GM10248 (cell line): ENCODE measurements around the gene GRAMD4.
"Not testable (repeated sequence)": the region's sequence is repeated elsewhere in the genome, so short reads cannot be mapped to it uniquely, and the experiment has no call there.

Experiments
- CTCF ChIA-PET: fragments of 300-600 bp; sonication (Branson Sonifier 250); formaldehyde crosslinking; extraction: SDS; loops from one replicate; lab custom pipeline; 2021; ENCODE audit warnings: antibody characterized with exemption; lab: Yijun Ruan, JAX
- POLR2A ChIA-PET: fragments of 350-650 bp; sonication (Branson Sonifier 250); formaldehyde crosslinking; extraction: SDS; loops from one replicate; lab custom pipeline; 2020; ENCODE audit warnings: antibody characterized with exemption; lab: Yijun Ruan, JAX
- DNase-seq: peaks from one replicate; pipeline ENCODE4 v3.0.0; 2012; ENCODE audit errors: extremely low spot score
- CTCF ChIP-seq: IDR thresholded peaks from 2 replicates; pipeline ENCODE4 v1.5.1; 2012; ENCODE audit warnings: mild to moderate bottlenecking, low read depth; ENCODE audit errors: extremely low read depth, missing control alignments, control extremely low read depth

Gene GRAMD4

GRCh38 chr22:46640293-46641055 is 20.3 kb downstream of the GRAMD4 start:
- CTCF ChIA-PET: no interaction called here
- POLR2A ChIA-PET: no interaction called here
- TF ChIP-seq CTCF: no peak
- DNase-seq: no peak

DNA sequence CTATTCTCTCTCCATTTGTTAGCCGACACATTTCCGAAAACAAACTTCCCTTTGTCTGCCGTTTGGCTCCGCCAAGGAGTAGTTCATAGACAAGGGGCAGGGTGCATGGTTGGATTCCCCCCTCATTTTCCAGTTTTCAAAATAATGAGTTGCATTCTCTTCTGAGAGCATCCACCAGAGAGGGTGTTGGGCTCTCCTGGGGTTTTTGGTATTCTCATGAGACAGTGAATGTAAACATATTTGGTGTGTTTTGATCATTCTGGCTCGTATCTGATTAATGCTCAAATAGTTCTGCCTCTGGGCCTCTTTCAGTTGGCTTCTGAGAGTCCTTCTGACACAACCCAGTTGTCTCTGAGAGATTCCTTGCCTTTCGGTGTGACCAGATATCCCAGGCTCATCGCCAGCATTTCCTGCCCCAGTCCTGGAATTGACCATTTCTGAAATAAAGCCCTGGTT is 21.7 kb downstream of the GRAMD4 start:
- POLR2A ChIA-PET: no interaction called here
- no peak for DNase-seq
- no peak for TF ChIP-seq CTCF
- CTCF ChIA-PET: no interaction called here

DNA sequence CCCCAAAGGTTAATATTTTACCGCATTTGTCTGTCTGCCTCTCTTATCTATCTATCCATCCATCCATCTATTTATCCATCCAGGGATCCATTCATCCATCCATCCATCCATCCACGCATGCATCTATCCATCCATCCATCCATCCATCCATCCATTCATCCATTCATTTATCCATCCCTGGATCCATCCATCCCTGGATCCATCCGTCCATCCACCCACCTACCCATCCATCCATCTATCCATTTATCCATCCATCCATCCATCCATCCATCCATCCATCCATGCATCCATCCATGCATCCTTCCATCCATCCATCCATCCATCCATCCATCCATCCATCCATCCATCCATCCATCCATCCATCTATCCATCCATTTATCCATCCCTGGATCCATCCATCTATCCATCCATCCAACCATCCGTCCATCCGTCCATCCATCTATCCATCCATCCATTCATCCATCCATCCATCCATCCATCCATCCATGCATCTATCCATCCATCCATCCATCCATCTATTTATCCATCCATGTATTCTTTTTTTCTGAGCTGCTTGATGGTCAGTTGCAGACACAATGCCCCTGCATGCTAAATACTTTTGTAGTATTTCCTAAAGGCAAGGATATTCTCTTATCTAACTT is 22.8 kb downstream of the GRAMD4 start:
- CTCF ChIA-PET, POLR2A ChIA-PET, DNase-seq: not testable (repeated sequence)

GRCh38 chr22:46646531-46647215 is 26.5 kb downstream of the GRAMD4 start:
- ChIA-PET CTCF (interaction anchor here (0.6 to 1.5 kb wide), 2 partner anchors 9 to 825 kb away, joined by 3 to 5 read pairs; no protein-coding TSS in a partner anchor), POLR2A (interaction anchor here (0.6 kb wide), 1 partner anchor 122 kb away, joined by 7 read pairs; no protein-coding TSS in a partner anchor)
- no peak for TF ChIP-seq CTCF
- no peak for DNase-seq

DNA sequence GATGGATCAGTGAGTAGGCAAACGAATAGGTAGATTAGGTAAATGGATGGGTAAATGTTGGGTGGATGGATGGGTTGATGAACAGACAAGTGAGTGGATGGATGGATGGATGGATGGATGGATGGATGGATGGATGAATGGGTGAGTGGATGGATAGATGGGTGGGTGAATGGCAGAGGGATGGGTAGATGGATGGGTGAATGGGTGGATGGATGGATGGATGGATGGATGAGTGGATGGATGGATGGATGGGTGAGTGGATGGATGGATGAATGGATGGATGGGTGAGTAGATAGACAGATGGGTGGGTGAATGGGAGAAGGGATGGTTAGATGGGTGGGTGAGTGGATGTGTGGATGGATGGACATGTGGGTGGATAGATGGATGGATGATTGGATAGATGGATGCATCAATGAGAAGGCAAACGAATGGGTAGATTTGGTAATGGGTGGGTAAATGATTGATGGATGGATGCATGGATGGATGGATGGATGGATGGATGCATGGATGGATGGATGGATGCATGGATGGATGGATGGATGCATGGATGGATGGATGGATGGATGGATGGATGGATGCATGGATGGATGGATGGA is 28.1 kb downstream of the GRAMD4 start:
- CTCF ChIA-PET: not testable (repeated sequence)

DNA sequence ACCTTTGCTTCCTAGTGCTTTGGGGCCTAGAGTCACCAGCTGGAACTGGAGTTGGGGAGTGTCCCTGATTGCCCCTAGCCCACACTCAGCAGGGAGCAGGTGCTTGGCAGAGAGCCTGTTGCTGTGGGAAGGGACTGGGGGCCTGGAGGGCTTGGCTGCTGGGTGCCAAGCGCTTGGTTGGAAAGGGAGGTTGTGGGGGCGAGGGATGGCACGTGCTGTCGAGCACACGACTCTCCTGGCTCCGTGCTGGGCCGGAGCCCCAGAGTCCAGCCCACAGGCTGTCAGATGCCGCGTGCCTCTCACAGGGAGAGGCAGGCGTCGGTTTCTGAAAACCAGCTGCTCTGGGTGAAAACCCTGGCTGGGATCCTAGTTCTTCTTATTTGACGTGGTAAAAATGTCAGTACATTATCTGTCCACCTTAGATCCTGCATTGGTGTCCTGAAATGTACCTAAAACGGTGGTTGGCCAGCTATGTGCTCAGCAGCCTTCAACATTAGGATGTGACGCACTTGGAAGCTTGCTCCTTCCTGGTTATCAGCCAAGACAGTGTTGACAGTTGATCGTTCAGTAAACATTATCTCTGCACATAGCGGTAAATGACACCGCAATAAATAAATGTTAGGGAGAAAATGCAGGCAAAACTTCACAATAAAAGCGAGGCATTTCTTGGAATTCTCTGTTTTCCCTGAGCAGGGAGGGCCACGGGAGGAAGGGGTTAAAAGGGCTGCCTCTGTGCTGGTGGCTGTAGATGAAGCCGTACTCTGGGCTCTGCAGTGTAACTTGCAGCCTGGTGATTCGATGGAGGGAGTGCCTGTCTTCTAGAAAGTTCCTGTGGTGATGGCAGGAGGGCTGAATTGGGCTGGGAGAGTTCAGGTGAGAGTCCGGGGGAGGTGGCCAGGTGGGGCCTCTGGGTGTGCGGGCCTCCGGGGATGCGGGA is 29.2 kb downstream of the GRAMD4 start:
- TF ChIP-seq CTCF: no peak
- POLR2A ChIA-PET: no interaction called here
- CTCF ChIA-PET: no interaction called here

More for the DNA sequence above, 28.1 kb downstream of the GRAMD4 start:
- DNase-seq, POLR2A ChIA-PET: not testable (repeated sequence)

More for the DNA sequence above, 29.2 kb downstream of the GRAMD4 start:
- no peak for DNase-seq
